Mesendoderm (in vitro differentiated cells): ENCODE data around the gene EGLN2.
"Not testable (repeated sequence)": the region's sequence is repeated elsewhere in the genome, so short reads cannot be mapped to it uniquely, and the experiment has no call there.

Experiments
- DNase-seq: peaks from one replicate; pipeline ENCODE4 v3.0.0; 2013
- H2AK5ac ChIP-seq: 2 replicates; pipeline ENCODE4 v1.6.1; 2013; ENCODE audit warnings: low read length, inconsistent platforms
- H2BK120ac ChIP-seq: 2 replicates; pipeline ENCODE4 v1.6.1; 2013; ENCODE audit warnings: low read depth, mild to moderate bottlenecking, low read length, moderate library complexity, mixed read lengths
- H2BK15ac ChIP-seq: replicated peaks from 2 replicates; pipeline ENCODE4 v1.6.1; 2013; ENCODE audit warnings: low read depth, mild to moderate bottlenecking, moderate library complexity
- H2BK5ac ChIP-seq: 2 replicates; pipeline ENCODE4 v1.6.1; 2013; ENCODE audit warnings: low read length, inconsistent platforms
- H3K18ac ChIP-seq: 2 replicates; pipeline ENCODE4 v1.6.1; 2013; ENCODE audit warnings: mild to moderate bottlenecking, low read length, mixed read lengths
- H3K23ac ChIP-seq: one replicate; pipeline ENCODE4 v1.6.1; 2013; ENCODE audit warnings: low read length
- H3K27ac ChIP-seq: 2 replicates; pipeline ENCODE4 v1.5.1; 2013; ENCODE audit warnings: low read depth, mild to moderate bottlenecking, inconsistent platforms, low read length, moderate library complexity
- H3K27me3 ChIP-seq: 2 replicates; pipeline ENCODE4 v1.6.1; 2013; ENCODE audit warnings: low read length, control low read depth, mild to moderate bottlenecking, inconsistent platforms; ENCODE audit not compliant: insufficient read depth, poor library complexity
- H3K36me3 ChIP-seq: 2 replicates; pipeline ENCODE4 v1.6.1; 2013; ENCODE audit warnings: low read length, inconsistent platforms; ENCODE audit not compliant: control insufficient read depth, insufficient read depth
- H3K4ac ChIP-seq: one replicate; pipeline ENCODE4 v1.6.1; 2013; ENCODE audit warnings: low read depth, mild to moderate bottlenecking, low read length, moderate library complexity
- H3K4me1 ChIP-seq: 2 replicates; pipeline ENCODE4 v1.6.1; 2013; ENCODE audit warnings: low read depth, low read length, inconsistent platforms; ENCODE audit not compliant: control insufficient read depth
- H3K4me2 ChIP-seq: 2 replicates; pipeline ENCODE4 v1.6.1; 2013; ENCODE audit warnings: low read length
- H3K4me3 ChIP-seq: 2 replicates; pipeline ENCODE4 v1.5.1; 2013; ENCODE audit warnings: mild to moderate bottlenecking, low read length
- H3K56ac ChIP-seq: one replicate; pipeline ENCODE4 v1.6.1; 2013; ENCODE audit warnings: low read length
- H3K79me1 ChIP-seq: 2 replicates; pipeline ENCODE4 v1.6.1; 2013; ENCODE audit warnings: low read length, inconsistent platforms
- H3K79me2 ChIP-seq: 2 replicates; pipeline ENCODE4 v1.6.1; 2013; ENCODE audit warnings: mild to moderate bottlenecking, low read length; ENCODE audit not compliant: control insufficient read depth, insufficient read depth
- H3K9ac ChIP-seq: 2 replicates; pipeline ENCODE4 v1.6.1; 2013; ENCODE audit warnings: low read length, inconsistent platforms
- H4K5ac ChIP-seq: one replicate; pipeline ENCODE4 v1.6.1; 2013; ENCODE audit warnings: low read length
- H4K8ac ChIP-seq: one replicate; pipeline ENCODE4 v1.6.1; 2013; ENCODE audit warnings: low read depth, mild to moderate bottlenecking, control low read depth, low read length, moderate library complexity
- WGBS: extraction: QIAGEN DNeasy Blood & Tissue Kit; methylation state at CpG from one replicate; pipeline ENCODE4 v1.1.7; 2013; ENCODE audit warnings: low lambda C conversion rate, missing lambda C conversion rate; ENCODE audit not compliant: insufficient coverage; ENCODE audit errors: extremely low coverage; 5-methylcytosine and 5-hydroxymethylcytosine counted together

The EGLN2 gene

GRCh38 chr19:40822704-40823553 is 23.9 kb downstream of the EGLN2 start:
- not testable (repeated sequence) for H3K79me1 ChIP-seq, H3K4me2 ChIP-seq, H2AK5ac ChIP-seq, H2BK15ac ChIP-seq, H4K5ac ChIP-seq, H3K27me3 ChIP-seq, H4K8ac ChIP-seq, H2BK120ac ChIP-seq, H3K4ac ChIP-seq, H3K4me1 ChIP-seq, H3K4me3 ChIP-seq, H3K79me2 ChIP-seq, H3K36me3 ChIP-seq, H3K23ac ChIP-seq, H2BK5ac ChIP-seq
- DNase-seq = peak; percentile 94
- Histone ChIP-seq H3K18ac (peak overlapping the region; percentile 12), H3K27ac (peak overlapping the region; percentile 49), H3K9ac (peak overlapping the region; percentile 22), H3K56ac (peak overlapping the region; percentile 53)
- WGBS = no CpG with 5 or more reads among the region's 9 CpGs

DNA sequence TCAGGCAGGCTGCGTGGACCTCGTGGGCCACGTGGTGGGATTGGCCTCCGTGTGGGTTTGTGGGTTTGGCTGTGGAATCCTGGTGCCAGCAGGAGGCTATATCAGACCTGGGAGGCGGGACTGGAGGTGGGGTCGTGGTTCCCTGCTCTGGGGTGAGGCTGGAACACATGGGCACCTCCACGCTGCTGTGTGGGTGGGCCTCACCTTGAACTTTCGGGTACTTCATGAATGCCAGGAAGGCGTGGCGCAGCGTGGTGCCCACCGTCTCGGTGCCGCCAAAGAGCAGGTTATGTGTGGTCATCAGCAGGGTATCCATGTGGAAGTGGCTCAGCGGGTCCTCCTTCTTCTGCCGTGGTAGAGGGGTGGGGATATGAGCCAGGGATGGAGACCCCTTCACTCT is 25.9 kb downstream of the EGLN2 start:
- not testable (repeated sequence) for H3K56ac ChIP-seq, H3K79me1 ChIP-seq, H3K4ac ChIP-seq, H2BK120ac ChIP-seq, H3K27ac ChIP-seq, H3K79me2 ChIP-seq, H3K27me3 ChIP-seq, H3K23ac ChIP-seq, H3K36me3 ChIP-seq, H4K8ac ChIP-seq, DNase-seq, H3K9ac ChIP-seq, H3K4me3 ChIP-seq, H2BK5ac ChIP-seq, H2AK5ac ChIP-seq, H3K4me1 ChIP-seq, H4K5ac ChIP-seq, H3K4me2 ChIP-seq, H3K18ac ChIP-seq, H2BK15ac ChIP-seq
- no CpG with 5 or more reads among the region's 16 CpGs for WGBS

- H3K79me1 ChIP-seq, H2BK15ac ChIP-seq, DNase-seq, H3K27ac ChIP-seq, H2AK5ac ChIP-seq, H4K8ac ChIP-seq, H3K36me3 ChIP-seq, H3K4me3 ChIP-seq, H3K4ac ChIP-seq, H2BK5ac ChIP-seq, H2BK120ac ChIP-seq, H3K9ac ChIP-seq, H4K5ac ChIP-seq, H3K56ac ChIP-seq, H3K4me1 ChIP-seq, H3K18ac ChIP-seq, H3K23ac ChIP-seq, H3K27me3 ChIP-seq, H3K4me2 ChIP-seq, H3K79me2 ChIP-seq: not testable (repeated sequence)
- WGBS = no CpG with 5 or more reads among the region's 6 CpGs
Measured at GRCh38 chr19:40825460-40826095, 26.6 kb downstream of the EGLN2 start.

- H3K36me3 ChIP-seq, H3K4me1 ChIP-seq, H4K5ac ChIP-seq, DNase-seq, H3K18ac ChIP-seq, H3K79me2 ChIP-seq, H3K79me1 ChIP-seq, H3K4ac ChIP-seq, H3K27me3 ChIP-seq, H2BK5ac ChIP-seq, H2BK15ac ChIP-seq, H2BK120ac ChIP-seq, H3K4me2 ChIP-seq, H3K4me3 ChIP-seq, H3K27ac ChIP-seq, H3K9ac ChIP-seq, H3K23ac ChIP-seq, H4K8ac ChIP-seq, H2AK5ac ChIP-seq, H3K56ac ChIP-seq: not testable (repeated sequence)
- WGBS = no CpG with 5 or more reads among the region's 14 CpGs
Measured at GRCh38 chr19:40826312-40826698, 27.3 kb downstream of the EGLN2 start.

DNA sequence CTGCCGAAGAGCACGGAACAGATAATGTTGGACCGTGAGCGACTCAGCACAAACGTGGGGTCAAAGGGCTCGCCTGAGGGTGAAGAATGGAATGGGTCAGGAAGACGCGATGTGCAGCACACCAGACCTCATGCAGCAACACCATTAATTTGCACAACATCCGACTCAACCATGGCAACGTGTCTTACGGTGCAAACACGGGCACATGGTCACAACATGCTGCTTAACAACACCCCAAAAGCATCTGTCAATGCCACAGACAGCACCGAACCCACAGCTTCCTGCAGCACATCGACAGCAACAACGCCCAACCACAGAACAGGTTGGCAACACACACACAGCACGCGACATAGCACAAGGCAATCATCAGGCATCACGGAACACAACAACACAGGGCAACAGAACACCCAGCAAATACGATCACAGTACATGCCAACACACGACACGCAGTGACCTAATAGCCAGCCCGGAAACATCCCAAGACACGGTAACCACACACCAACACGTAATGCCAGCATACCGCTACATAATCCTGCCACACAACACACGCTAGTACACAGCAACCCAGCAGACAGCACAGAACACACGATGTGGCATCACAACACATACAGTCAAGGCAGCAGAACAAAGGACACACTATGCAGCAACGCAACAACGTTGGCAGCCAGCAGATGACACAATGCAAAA is 27.9 kb downstream of the EGLN2 start:
- not testable (repeated sequence) for H3K79me2 ChIP-seq, H3K56ac ChIP-seq, H2AK5ac ChIP-seq, H3K4me2 ChIP-seq, H3K9ac ChIP-seq, H3K23ac ChIP-seq, H4K8ac ChIP-seq, H3K4me3 ChIP-seq, H3K4ac ChIP-seq, H3K27ac ChIP-seq, H2BK15ac ChIP-seq, DNase-seq, H2BK120ac ChIP-seq, H3K4me1 ChIP-seq, H3K79me1 ChIP-seq, H2BK5ac ChIP-seq, H3K36me3 ChIP-seq, H3K27me3 ChIP-seq, H3K18ac ChIP-seq, H4K5ac ChIP-seq
- no CpG with 5 or more reads among the region's 29 CpGs for WGBS
